ENCODE data around the gene ELOA. TPM values are rescaled to one million over a fixed set of nuclear protein-coding genes. Genes with fewer than 3 reads are reported as not detected.

Gene ELOA
- total and polyA plus RNA-seq, 9 of the 15 experiments (the other 6 are each of a cell fraction or from before 2014, with no cell fraction given) = 31.9 to 98.6 (median 61.3) TPM

DNA sequence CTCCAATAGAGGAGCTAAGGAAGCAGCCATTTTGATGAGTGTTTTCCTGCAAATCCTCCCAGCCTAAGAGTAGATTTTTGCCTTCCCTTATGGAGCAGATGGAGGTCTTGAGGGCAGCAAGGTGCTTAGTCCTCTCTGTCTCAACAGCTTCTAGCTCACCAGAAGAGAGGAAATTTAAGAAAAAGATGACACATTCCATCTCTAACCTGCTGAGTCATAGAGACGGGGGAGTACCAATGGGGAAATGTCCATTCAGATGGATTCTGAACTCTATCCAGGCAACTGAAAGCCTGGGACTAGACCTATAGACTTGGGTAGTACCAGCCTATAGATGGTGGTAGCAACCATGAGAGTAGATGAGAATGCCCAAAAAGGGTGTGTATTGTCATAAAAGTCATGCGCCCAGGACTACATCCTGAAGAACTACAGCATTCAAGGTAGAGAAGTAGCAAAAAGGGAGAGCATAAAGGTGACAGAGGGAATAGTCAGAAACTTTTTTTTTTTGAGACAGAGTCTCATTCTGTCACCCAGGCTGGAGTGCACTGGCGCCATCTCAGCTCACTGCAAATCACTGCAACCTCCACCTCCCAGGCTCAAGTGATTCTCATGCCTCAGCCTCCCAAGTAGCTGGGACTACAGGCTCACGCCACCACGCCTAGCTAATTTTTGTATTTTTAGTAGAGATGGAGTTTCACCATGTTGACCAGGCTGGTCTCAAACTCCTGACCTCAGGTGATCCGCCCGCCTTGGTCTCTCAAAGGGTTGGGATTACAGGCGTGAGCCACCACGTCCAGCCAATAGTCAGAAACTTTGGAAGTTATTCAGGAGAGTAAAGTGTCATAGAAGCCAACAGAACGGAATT lies 10.7 kb upstream of the ELOA start:
- H3K4me2 ChIP-seq (ENCODE audit: insufficient read depth, low read length) = no peak overlapping the region
- H4K20me1 ChIP-seq (replicated peaks; ENCODE audit: control insufficient read depth, insufficient read depth, low read length) = no peaks in the 10 kb centered on the region
- no peak overlapping the region for H3K4me3 ChIP-seq
- intact Hi-C loops (cut with micrococcal nuclease) = no loop called here
- no peaks in the 10 kb centered on the region for H3K9me1 ChIP-seq (ENCODE audit: control insufficient read depth, insufficient read depth, low read length)
- peak overlapping the region; percentile 7; the same call in 1 of the 3 replicates for H3K27ac ChIP-seq (ENCODE audit: extremely low read depth, low read depth, low read length)
- DNase-seq (ENCODE audit: extremely low read depth in 1 of 4, low spot score in 3 of 4) = peak in 3 of 4 experiments; percentile 37 to 50 (median 48)
- no peaks in the 10 kb centered on the region for H3K9me3 ChIP-seq (replicated peaks; ENCODE audit: control insufficient read depth, insufficient read depth, low read depth, low read length)
- POLR2A ChIA-PET = interaction anchor here (0.6 to 1.9 kb wide), 3 partner anchors 8 to 26 kb away, joined by 3 to 8 read pairs (median 4); no protein-coding TSS in a partner anchor
- peaks cover 6% of the 10 kb centered on the region; the same call in 1 of the 3 replicates for H3K79me2 ChIP-seq (ENCODE audit: control insufficient read depth, insufficient read depth, low read length)
- H3K9ac ChIP-seq (ENCODE audit: insufficient read depth in 1 of 2, low read depth in 2 of 2, low read length in 2 of 2) = no peak overlapping the region
- no peaks in the 10 kb centered on the region; the same call in 1 of the 3 replicates for H3K36me3 ChIP-seq (ENCODE audit: control insufficient read depth, insufficient read depth, low read length)
- H2AFZ ChIP-seq (ENCODE audit: low read depth, low read length) = no peak overlapping the region
- ATAC-seq = peak; percentile 62
- H3K27me3 ChIP-seq (ENCODE audit: control insufficient read depth in 2 of 2, insufficient read depth in 2 of 2, low read length in 2 of 2) = no peaks in the 10 kb centered on the region
- BruUV-seq (replicated peaks) = no TSS peak
- in situ Hi-C loops (cut with MboI) = no loop called here
- CTCF ChIA-PET (ENCODE audit: low intra/inter-chr PET ratio) = interaction anchor here (0.6 kb wide), 1 partner anchor 50 kb away, joined by 3 read pairs; no protein-coding TSS in a partner anchor
- FAIRE-seq = peak; percentile 78
- peaks cover 4 to 12% of the 10 kb centered on the region in 2 experiments; a peak in 2 of 5 replicates for H3K4me1 ChIP-seq (replicated peaks in 1 of 2; ENCODE audit: control insufficient read depth in 2 of 2, insufficient read depth in 2 of 2, low read length in 2 of 2)
- WGBS (ENCODE audit: insufficient coverage, low coverage, missing lambda C conversion rate) = 82% methylated on average over 10 of the region's 10 CpGs
- TF ChIP-seq JUND (IDR thresholded peaks at IDR 0.05; ENCODE audit: borderline replicate concordance, low read depth, low read length) (peak; percentile 74; the same call in 1 of the 2 replicates), JUND (tag; IDR thresholded peaks at IDR 0.05; ENCODE audit: borderline replicate concordance, low read depth, low read length) (peak; percentile 46; the same call in 1 of the 3 replicates), ZBTB33 (CRISPR knock-in tag; IDR thresholded peaks at IDR 0.05) (peak; percentile 75; the same call in 1 of the 2 replicates), C11orf30 (IDR thresholded peaks at IDR 0.05; ENCODE audit: low read depth) (peak; percentile 87), ZKSCAN8 (CRISPR knock-in tag; IDR thresholded peaks at IDR 0.05) (no peak), JUN (IDR thresholded peaks at IDR 0.05; ENCODE audit: borderline replicate concordance, low read depth, low read length) (peak; percentile 80), JUN (CRISPR knock-in tag; IDR thresholded peaks at IDR 0.05; ENCODE audit: borderline replicate concordance) (no peak), KDM4B (IDR thresholded peaks at IDR 0.05; ENCODE audit: borderline replicate concordance in 2 of 2, low read depth in 1 of 2) (no peak), MAFK (IDR thresholded peaks at IDR 0.05; ENCODE audit: low read length) (peak; percentile 88), NFE2 (IDR thresholded peaks at IDR 0.05; ENCODE audit: low read depth) (peak; percentile 91), DPF2 (IDR thresholded peaks at IDR 0.05) (peak; percentile 70), CBX1 (IDR thresholded peaks at IDR 0.05; ENCODE audit: low read depth) (no peak), BACH1 (tag; IDR thresholded peaks at IDR 0.05) (peak; percentile 84), RCOR1 (IDR thresholded peaks at IDR 0.05; ENCODE audit: borderline replicate concordance in 1 of 2, low read depth in 2 of 2, low read length in 2 of 2) (peak in 1 of 2 experiments; percentile 49; a peak in 1 of 4 replicates), NFE2L1 (tag; IDR thresholded peaks at IDR 0.05; ENCODE audit: borderline replicate concordance, low read depth) (peak; percentile 62; the same call in 1 of the 2 replicates), FOSL1 (tag; conservative IDR thresholded peaks at IDR 0.05) (peak; percentile 72), MAFG (tag; conservative IDR thresholded peaks at IDR 0.05) (peak; percentile 86), MAFF (IDR thresholded peaks at IDR 0.05; ENCODE audit: low read length) (peak; percentile 73)
- TF ChIP-seq, protein P1, sequence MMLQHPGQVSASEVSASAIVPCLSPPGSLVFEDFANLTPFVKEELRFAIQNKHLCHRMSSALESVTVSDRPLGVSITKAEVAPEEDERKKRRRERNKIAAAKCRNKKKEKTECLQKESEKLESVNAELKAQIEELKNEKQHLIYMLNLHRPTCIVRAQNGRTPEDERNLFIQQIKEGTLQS (IDR thresholded peaks at IDR 0.05) = peak; percentile 75
- TF ChIP-seq, protein P1 (CRISPR knock-in tag; conservative IDR thresholded peaks at IDR 0.05) = no peak

Measured in K562 (cell line).